PC-3 (cell line): ENCODE results near the gene ABHD16A. TPM values are rescaled to one million over a fixed set of nuclear protein-coding genes. Genes with fewer than 3 reads are reported as not detected.

ENCODE experiments used
- ATAC-seq: fragments of 200-7000 bp; cut with Tn5 transposase; 2 replicates; pipeline ENCODE4 v1.9.1; 2020; ENCODE audit warnings: mild to moderate bottlenecking, moderate library complexity
- BruUV-seq: library from RNA; stranded (reverse); fragments of 400-500 nt; replicated peaks from 2 replicates; lab custom pipeline; 2021; lab: Mats Ljungman, UMichigan
- CTCF ChIA-PET: fragments of 300-600 bp; sonication (Branson Sonifier 250); formaldehyde crosslinking; loops from one replicate; lab custom pipeline; 2022; ENCODE audit warnings: antibody characterized with exemption; lab: Charles Lee
- POLR2A ChIA-PET: fragments of 300-600 bp; sonication (Branson Sonifier 250); formaldehyde crosslinking; loops from one replicate; lab custom pipeline; 2022; ENCODE audit warnings: antibody characterized with exemption; ENCODE audit not compliant: unreplicated experiment; lab: Charles Lee
- DNase-seq: peaks from one replicate; pipeline ENCODE4 v3.0.0-alpha.2; 2015
- H2AFZ ChIP-seq: fragments of 300-600 bp; sonication (generic); 2 replicates; pipeline ENCODE4 v1.6.0; 2016; ENCODE audit warnings: antibody characterized with exemption, low read length
- H3F3A ChIP-seq: fragments of 300-600 bp; sonication (generic); one replicate; pipeline ENCODE4 v1.6.0; 2017; ENCODE audit warnings: antibody characterized with exemption, low read length, control low read depth, mild to moderate bottlenecking; ENCODE audit not compliant: unreplicated experiment
- H3K27ac ChIP-seq: fragments of 300-600 bp; sonication (generic); 2 replicates; pipeline ENCODE4 v1.5.1; 2016; ENCODE audit warnings: mild to moderate bottlenecking, low read length
- H3K27me3 ChIP-seq: fragments of 300-600 bp; sonication (generic); 2 replicates; pipeline ENCODE4 v1.6.1; 2016; ENCODE audit warnings: low read length, mixed read lengths
- H3K36me3 ChIP-seq: fragments of 300-600 bp; sonication (generic); 2 replicates; pipeline ENCODE4 v1.6.1; 2016; ENCODE audit warnings: low read depth, mixed run types, low read length, mixed read lengths
- H3K4me1 ChIP-seq: fragments of 300-600 bp; sonication (generic); 2 replicates; pipeline ENCODE4 v1.5.1; 2016; ENCODE audit warnings: low read length; ENCODE audit not compliant: insufficient read depth
- H3K4me2 ChIP-seq: fragments of 300-600 bp; sonication (generic); 2 replicates; pipeline ENCODE4 v1.6.0; 2016; ENCODE audit warnings: low read length
- H3K4me3 ChIP-seq: fragments of 300-600 bp; sonication (generic); 2 replicates; pipeline ENCODE4 v1.5.1; 2016; ENCODE audit warnings: mild to moderate bottlenecking, low read length, mixed read lengths
- H3K79me2 ChIP-seq: fragments of 300-600 bp; sonication (generic); 2 replicates; pipeline ENCODE4 v1.6.1; 2017; ENCODE audit warnings: low read length, mixed read lengths
- H3K9ac ChIP-seq: fragments of 300-600 bp; sonication (generic); 2 replicates; pipeline ENCODE4 v1.6.0; 2016; ENCODE audit warnings: mild to moderate bottlenecking, low read length
- H3K9me2 ChIP-seq: fragments of 300-600 bp; sonication (generic); replicated peaks from 2 replicates; pipeline ENCODE4 v1.6.1; 2016; ENCODE audit warnings: mixed run types, low read length, mixed read lengths
- H3K9me3 ChIP-seq: fragments of 300-600 bp; sonication (generic); 2 replicates; pipeline ENCODE4 v1.6.1; 2016; ENCODE audit warnings: low read length, mixed read lengths
- H4K20me1 ChIP-seq: fragments of 300-600 bp; sonication (generic); 2 replicates; pipeline ENCODE4 v1.6.1; 2016; ENCODE audit warnings: low read length, mixed read lengths
- EZH2 ChIP-seq: fragments of 300-600 bp; sonication (generic); IDR thresholded peaks from one replicate; pipeline ENCODE4 v1.6.1; 2017; ENCODE audit warnings: antibody characterized with exemption, mild to moderate bottlenecking, low read length; ENCODE audit not compliant: unreplicated experiment
- EZH2phosphoT487 ChIP-seq: fragments of 300-600 bp; sonication (generic); IDR thresholded peaks from 2 replicates; pipeline ENCODE4 v1.6.1; 2018; ENCODE audit warnings: mild to moderate bottlenecking, antibody characterized with exemption, low read length, borderline replicate concordance
- intact Hi-C: fragments of 100-400 bp; cut with micrococcal nuclease; formaldehyde crosslinking; loops from 2 replicates; pipeline ENCODE4 v1.9.0; 2023
- total RNA-seq: library from RNA; depleted of rRNA; stranded (reverse); fragments of >200 nt; gene quantifications from 2 replicates; pipeline ENCODE4 v1.2.3, GENCODE V29; 2014
- TF ChIP-seq, protein P1 (sequence below): fragments of 300-600 bp; sonication (generic); conservative IDR thresholded peaks from 2 replicates; pipeline ENCODE4 v1.5.1; 2017; ENCODE audit warnings: antibody characterized with exemption, low read depth, mild to moderate bottlenecking, low read length

Gene ABHD16A
- total RNA-seq, 1 experiment from 2014 or later: 52.0 TPM

DNA sequence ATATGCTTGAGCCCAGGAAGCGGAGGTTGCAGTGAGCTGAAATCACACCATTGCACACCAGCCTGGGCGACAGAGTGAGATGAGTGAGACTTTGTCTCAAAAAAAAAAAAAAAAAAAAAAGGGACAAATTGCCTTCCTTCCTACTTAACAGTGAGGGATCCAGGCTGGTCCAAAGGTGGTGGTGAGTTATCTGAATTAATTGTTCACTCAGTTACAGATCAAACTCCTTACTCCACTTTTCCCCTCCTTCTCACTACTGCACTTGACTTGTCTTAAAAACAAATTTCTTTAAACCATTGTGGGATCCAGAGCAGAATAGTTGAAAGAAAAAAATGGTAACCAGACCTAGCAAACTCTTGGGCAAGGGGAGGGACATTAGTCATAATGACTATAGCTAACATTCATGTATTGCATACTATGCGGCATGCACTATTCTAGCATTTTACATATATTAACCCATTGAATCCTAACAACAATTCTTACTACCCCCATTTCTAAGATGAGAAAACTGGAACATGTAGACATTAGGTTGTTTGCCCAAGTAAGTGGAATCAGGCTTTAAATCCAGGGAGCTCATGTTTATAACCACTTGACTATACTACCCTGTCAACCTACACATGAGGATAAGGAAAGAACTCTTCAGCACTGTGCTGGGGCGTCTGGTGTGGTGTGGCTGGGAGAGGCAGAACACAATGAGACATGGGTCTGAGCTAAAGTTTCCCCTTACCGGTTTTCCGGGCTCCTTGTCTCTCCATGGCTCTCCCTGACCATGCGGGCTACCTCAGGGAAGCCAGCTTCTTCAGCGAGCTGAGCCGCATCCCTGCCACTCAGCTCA is 39.8 kb downstream of the ABHD16A start:
- no peak overlapping the region for H3K9ac ChIP-seq
- H3K9me3 ChIP-seq: no peaks in the 10 kb centered on the region
- no peaks in the 10 kb centered on the region for H3K9me2 ChIP-seq
- peaks cover 16% of the 10 kb centered on the region for H3K36me3 ChIP-seq
- ChIA-PET POLR2A (interaction anchor here (0.6 kb wide), 1 partner anchor 164 kb away, joined by 5 read pairs; no protein-coding TSS in a partner anchor), CTCF (interaction anchor here (0.6 kb wide), 1 partner anchor 78 kb away, joined by 3 read pairs; no protein-coding TSS in a partner anchor)
- H3K27ac ChIP-seq: peak overlapping the region; percentile 17; the same call in 1 of the 2 replicates
- TF ChIP-seq EZH2 (no peak), EZH2phosphoT487 (no peak)
- TF ChIP-seq, protein P1, sequence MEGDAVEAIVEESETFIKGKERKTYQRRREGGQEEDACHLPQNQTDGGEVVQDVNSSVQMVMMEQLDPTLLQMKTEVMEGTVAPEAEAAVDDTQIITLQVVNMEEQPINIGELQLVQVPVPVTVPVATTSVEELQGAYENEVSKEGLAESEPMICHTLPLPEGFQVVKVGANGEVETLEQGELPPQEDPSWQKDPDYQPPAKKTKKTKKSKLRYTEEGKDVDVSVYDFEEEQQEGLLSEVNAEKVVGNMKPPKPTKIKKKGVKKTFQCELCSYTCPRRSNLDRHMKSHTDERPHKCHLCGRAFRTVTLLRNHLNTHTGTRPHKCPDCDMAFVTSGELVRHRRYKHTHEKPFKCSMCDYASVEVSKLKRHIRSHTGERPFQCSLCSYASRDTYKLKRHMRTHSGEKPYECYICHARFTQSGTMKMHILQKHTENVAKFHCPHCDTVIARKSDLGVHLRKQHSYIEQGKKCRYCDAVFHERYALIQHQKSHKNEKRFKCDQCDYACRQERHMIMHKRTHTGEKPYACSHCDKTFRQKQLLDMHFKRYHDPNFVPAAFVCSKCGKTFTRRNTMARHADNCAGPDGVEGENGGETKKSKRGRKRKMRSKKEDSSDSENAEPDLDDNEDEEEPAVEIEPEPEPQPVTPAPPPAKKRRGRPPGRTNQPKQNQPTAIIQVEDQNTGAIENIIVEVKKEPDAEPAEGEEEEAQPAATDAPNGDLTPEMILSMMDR: no peak
- ATAC-seq (no peak), DNase-seq (peak; percentile 40)
- H3K79me2 ChIP-seq: peaks cover 64% of the 10 kb centered on the region
- BruUV-seq: no TSS peak
- intact Hi-C loops: no loop called here
- H3K4me1 ChIP-seq: peaks cover 46% of the 10 kb centered on the region
- H2AFZ ChIP-seq: no peak overlapping the region
- H3K4me3 ChIP-seq: peak overlapping the region; percentile 92
- H3K4me2 ChIP-seq: peak overlapping the region; percentile 99
- H3F3A ChIP-seq: no peaks in the 10 kb centered on the region
- H4K20me1 ChIP-seq: peaks cover 4% of the 10 kb centered on the region; the same call in 1 of the 2 replicates
- no peaks in the 10 kb centered on the region for H3K27me3 ChIP-seq

DNA sequence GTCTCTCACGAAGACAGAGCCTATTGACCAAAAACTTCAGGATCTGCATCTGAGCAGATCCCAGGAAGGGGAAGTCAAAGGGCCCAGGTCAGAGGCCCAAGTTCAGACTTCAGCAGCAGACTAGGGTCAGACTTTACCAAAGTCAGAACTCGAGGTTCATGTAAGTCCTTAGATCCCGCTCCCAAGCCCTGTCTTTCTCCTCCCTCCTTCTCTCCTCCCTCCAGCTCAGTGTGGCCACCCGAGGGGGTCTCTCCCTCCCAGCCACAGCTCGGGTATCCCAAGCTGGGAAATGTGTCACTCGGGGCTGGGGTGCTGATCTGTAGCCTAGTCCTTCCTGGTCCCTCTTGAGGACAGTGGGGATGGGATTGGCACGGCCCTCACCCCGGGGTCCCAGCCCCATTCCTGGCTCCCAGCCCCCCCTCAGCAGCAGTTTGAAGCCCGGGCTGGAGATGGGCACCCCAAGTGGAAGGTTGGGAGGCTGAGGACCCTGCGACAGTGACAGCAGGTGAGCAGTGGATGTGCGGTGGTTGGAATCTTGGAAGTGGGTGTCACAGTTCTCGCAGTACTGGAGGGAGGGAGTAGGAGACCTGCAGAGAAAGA is 40.9 kb downstream of the ABHD16A start:
- peaks cover 64% of the 10 kb centered on the region for H3K79me2 ChIP-seq
- no peak overlapping the region for H3K27ac ChIP-seq
- H3K4me1 ChIP-seq: peaks cover 55% of the 10 kb centered on the region
- no peak for ATAC-seq
- POLR2A ChIA-PET: no interaction called here
- CTCF ChIA-PET: no interaction called here
- TF ChIP-seq EZH2 (no peak), EZH2phosphoT487 (no peak)
- TF ChIP-seq, protein P1: no peak
- no peaks in the 10 kb centered on the region for H3K27me3 ChIP-seq
- H3K36me3 ChIP-seq: peaks cover 5% of the 10 kb centered on the region
- H4K20me1 ChIP-seq: peaks cover 4% of the 10 kb centered on the region; the same call in 1 of the 2 replicates
- H3K4me2 ChIP-seq: no peak overlapping the region
- H2AFZ ChIP-seq: no peak overlapping the region
- H3K9me3 ChIP-seq: no peaks in the 10 kb centered on the region
- H3F3A ChIP-seq: no peaks in the 10 kb centered on the region
- intact Hi-C loops: no loop called here
- H3K9ac ChIP-seq: no peak overlapping the region
- H3K9me2 ChIP-seq: no peaks in the 10 kb centered on the region
- BruUV-seq: no TSS peak
- no peak overlapping the region for H3K4me3 ChIP-seq
- no peak for DNase-seq
